IMR-90 (cell line): Measurements from ENCODE around the gene PARD6G.

Experiments
- BHLHE40 ChIP-seq: fragments of 150-350 bp; IDR thresholded peaks from 2 replicates; pipeline ENCODE4 v1.6.1; 2016; ENCODE audit warnings: mild to moderate bottlenecking, low read depth, low read length
- CTCF ChIP-seq: conservative IDR thresholded peaks from 2 replicates; pipeline ENCODE4 v1.5.1; 2012; ENCODE audit warnings: mild to moderate bottlenecking, low read depth, low read length, improper control_type of control experiment
- MAZ ChIP-seq: IDR thresholded peaks from 2 replicates; pipeline ENCODE4 v1.6.1; 2012; ENCODE audit warnings: low read depth, mild to moderate bottlenecking, low read length, improper control_type of control experiment, moderate library complexity, borderline replicate concordance
- POLR2A ChIP-seq: IDR thresholded peaks from 2 replicates; pipeline ENCODE4 v1.6.1; 2012; ENCODE audit warnings: mild to moderate bottlenecking, low read depth, low read length
- SMC3 ChIP-seq: fragments of 150-350 bp; IDR thresholded peaks from 2 replicates; pipeline ENCODE4 v1.6.1; 2016; ENCODE audit warnings: low read depth, mild to moderate bottlenecking, antibody characterized with exemption, low read length, moderate library complexity

- no peak for TF ChIP-seq BHLHE40
- no peak for TF ChIP-seq MAZ
- TF ChIP-seq POLR2A, result no peak
- peak; percentile 13; the same call in 1 of the 2 replicates for TF ChIP-seq CTCF
- TF ChIP-seq SMC3, result 0 out of 2 replicates have a peak, but pooled peaks have one; percentile 1
These were observed 47.0 kb downstream of the PARD6G start for GRCh38 chr18:80200171-80200931.
